NCI-H2227 (cell line): ENCODE results near the gene EPHA10.
"Not testable (repeated sequence)": the region's sequence is repeated elsewhere in the genome, so short reads cannot be mapped to it uniquely, and the experiment has no call there.

Source experiments
- DNase-seq: peaks from one replicate; lab custom pipeline; 2025; ENCODE audit not compliant: unreplicated experiment; lab: John Stamatoyannopoulos, UW

Gene EPHA10

DNA sequence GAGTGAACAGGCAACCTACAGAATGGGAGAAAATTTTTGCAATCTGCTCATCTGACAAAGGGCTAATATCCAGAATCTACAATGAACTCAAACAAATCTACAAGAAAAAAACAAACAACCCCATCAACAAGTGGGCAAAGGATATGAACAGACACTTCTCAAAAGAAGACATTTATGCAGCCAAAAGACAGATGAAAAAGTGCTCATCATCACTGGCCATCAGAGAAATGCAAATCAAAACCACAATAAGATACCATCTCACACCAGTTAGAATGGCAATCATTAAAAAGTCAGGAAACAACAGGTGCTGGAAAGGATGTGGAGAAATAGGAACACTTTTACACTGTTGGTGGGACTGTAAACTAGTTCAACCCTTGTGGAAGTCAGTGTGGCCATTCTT, 6.5 kb upstream of the EPHA10 start:
- not testable (repeated sequence) for DNase-seq

DNA sequence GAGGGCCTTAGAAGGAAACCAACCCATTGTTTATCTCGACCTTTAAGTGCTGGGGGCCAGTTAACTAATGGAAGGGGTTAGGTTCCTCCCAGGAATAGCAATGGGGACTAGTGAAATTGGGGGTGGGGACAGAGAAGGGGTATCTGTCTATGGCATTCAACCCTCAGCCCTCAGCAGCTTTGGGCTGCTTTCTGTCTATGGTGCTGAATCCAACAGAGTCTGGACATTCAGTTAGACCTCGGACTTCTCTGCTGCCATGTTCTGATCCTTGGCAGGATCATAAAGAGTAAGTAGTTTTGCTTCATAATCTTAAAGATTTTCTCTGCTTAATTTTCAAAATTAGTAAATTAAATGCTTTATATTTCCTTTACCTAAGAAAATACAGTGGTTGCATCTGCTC, 2.6 kb upstream of the EPHA10 start:
- no peak for DNase-seq

DNA sequence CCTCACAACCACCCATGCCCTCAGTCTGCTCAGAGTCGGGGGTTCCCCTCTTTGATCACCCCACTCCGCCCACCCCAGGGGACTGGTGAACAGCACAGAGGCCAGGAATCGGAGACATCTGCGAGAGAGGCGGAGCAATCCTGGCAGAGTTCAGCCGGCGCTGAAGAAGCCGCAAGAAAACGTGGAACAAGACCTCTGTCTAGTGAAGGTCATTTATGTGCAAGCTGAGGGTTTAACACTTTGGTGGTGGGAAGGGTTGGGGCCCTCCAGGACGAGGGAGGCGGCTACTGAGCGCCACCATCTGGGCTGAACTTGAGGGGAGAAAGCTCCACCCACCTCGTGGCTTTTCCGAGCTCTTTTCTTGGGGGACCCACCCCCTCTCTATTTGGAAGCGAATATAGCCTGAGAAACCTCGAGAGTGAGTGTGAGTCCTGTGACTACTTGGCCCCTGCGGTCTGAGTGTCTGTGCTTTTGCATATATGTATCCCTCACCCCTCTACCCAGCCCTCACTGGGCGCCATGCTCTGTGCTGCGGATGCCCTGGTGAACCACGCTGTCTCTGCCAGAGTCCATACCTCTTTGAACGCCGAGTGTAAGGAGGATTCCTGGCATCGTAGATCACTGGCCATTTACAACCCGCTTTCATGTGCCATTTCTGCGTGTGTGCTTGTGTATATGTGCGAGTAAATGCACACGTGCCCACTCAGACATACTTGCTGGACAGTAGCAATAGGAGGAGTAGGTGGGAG, 1.2 kb upstream of the EPHA10 start:
- DNase-seq, result peak; percentile 49

DNA sequence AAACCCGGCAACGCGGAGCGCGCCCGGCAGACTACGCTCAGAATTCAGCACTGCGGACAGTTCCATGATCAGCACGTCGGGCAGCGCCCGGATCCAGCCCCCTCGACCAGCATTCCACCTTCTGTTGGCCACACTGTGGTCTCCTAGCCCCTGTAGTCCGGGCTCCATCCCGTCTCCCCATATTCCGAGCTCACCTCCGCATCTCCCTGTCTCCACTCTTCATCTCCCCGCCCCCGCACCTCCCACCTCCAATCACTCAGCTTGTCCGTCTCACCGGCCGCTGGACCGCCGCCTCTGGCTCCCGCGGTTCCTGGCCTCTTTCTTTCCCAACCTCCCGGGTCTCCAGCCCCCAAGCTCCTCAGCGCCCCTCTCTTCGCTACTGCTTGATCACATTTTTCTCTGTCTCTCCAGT, 500 bp downstream of the EPHA10 start:
- DNase-seq, result peak; percentile 41

DNA sequence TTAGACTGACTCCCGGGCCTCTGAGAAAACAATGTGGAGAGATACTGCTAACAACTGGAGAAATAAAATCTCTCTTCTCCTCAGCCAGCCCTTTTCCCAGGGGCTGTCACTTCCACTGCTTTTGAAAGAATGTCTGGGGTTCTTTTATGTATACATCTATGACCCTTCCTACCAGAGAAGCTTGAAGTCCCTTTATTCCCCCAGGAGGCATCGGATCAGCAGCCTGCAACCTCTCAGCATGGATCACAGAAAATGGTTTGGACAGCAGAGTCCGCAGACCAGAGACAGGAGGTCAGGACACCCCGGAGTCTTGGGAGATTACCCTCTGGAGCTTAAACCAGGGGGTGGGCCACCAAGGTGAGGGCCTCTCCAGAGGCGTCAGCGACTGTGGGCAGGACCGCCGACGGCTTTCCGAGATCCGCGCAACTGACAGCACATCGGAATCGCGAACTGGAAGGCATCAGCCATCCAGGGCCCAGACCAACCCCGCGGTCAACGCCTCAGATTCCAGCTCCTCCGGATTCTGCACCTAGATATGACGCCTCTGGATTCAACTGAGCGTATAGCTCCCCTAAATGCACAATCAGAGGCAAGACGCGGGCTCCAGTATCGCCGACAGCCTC, 1.0 kb downstream of the EPHA10 start:
- peak; percentile 41 for DNase-seq

DNA sequence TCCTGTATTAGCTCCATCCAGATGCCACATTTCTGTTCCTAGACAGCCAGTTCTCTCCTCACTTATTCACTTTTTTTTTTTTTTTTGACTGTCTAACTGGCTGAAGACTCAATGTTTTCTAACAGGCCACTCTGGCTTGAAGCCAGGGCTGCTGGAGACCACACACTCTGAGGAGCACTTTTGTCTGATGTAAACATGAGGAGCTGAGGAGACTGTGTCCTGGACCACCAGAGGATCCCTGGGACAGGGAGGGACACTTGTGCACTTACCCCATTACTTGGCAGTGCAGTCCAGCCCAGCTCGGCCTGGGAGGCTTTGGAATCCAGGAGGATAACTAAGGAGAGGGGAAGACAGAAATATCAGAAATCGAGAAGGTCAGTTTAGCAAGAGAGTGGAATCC, 2.4 kb downstream of the EPHA10 start:
- DNase-seq, result no peak

DNA sequence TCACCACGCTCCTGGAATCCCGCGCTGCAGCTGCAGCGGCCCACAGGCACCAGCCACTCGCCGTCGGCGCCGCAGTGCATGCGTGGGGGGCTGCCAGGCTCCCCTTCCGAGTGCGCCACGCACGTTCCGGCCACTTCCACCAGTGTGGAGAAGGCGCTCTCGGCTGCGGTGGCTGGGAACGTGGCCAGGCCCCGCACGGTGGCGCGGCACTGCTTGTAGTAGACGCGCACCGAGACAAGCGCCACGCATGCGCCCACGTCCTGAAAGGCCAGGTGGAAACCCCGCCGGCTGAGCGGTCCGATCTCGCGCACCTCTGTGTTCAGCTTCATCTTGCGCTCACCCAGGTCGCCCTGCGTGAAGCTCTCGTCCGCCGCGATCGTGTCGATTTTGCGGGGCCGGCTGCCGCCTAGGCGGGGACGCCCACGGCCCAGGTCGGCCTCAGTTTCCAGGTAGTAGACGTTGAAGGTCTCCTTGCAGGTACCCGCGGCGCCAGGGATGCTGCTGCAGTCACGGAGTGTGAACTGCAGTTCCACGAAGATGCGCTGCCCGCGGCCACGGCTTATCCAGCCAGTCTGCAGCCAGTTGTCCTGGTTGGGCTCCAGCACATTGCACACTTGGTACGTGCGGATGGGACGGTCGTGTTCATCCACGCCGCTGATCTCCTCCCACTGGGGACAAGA, 3.4 kb downstream of the EPHA10 start:
- peak; percentile 22 for DNase-seq

DNA sequence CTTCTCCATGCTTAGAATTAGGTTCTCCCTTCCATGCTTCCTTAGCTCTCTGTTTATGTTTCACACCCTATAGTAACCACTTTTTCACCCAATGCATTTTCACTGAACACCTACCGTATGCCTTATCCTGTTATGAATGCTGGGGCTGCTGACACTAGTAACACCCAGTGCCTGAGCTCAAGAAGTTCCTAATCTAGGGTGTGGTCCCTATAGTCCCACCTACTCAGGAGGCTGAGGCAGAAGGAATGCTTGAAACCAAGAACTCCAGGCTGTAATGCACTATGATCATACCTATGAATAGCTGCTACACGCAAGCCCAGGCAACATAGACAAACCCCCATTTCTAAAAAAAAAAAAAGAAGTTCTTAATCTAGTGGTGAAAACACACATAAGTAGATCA, 5.5 kb downstream of the EPHA10 start:
- no peak for DNase-seq

DNA sequence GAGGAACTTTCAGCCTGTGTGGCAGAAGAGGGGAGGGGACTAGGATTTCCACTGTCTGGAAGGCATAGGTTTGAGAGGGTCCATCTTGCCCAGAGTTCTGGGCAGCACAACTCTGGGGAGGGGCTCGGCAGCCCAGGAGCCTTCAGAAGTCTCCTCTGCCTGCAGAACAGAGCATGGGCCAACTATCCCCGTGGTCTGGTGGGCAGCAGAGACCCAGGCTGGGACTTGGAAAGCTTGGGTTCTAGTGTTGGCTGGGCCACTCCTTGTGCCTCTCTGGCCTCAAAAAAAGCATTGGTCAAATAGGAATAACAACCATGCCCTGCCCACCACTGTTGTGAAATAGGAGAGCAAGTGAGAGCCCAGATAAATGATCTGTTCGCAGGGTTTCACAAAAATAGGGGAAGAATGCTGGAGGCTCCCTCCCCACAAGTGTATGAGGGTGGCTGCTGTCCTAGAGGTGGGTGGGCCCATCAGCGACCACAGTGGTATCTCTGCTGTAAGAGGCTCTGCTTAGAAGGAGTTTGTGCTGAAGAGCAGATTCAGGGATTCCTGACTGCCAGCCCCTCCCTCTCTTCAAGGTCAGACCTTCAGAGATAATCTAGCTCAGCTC, 8.9 kb downstream of the EPHA10 start:
- no peak for DNase-seq

DNA sequence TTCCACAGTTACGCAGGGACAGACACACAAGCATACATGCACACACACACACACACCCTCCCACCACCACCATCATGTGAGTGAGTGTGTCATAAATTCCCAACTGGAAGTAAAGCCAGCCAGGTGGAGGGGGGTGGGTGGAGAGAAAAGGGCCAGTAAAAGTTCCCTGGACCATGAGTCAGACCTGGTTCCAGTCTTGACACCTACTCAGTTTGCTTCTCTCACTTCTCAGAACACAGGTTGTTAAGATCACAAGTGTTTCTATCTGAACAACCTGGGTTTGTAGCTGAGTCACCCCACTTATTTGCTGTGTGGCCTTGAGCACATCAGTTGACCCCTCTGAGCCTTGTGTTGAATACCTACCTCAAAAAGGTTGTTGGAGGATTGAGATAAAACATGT, 9.6 kb downstream of the EPHA10 start:
- no peak for DNase-seq

DNA sequence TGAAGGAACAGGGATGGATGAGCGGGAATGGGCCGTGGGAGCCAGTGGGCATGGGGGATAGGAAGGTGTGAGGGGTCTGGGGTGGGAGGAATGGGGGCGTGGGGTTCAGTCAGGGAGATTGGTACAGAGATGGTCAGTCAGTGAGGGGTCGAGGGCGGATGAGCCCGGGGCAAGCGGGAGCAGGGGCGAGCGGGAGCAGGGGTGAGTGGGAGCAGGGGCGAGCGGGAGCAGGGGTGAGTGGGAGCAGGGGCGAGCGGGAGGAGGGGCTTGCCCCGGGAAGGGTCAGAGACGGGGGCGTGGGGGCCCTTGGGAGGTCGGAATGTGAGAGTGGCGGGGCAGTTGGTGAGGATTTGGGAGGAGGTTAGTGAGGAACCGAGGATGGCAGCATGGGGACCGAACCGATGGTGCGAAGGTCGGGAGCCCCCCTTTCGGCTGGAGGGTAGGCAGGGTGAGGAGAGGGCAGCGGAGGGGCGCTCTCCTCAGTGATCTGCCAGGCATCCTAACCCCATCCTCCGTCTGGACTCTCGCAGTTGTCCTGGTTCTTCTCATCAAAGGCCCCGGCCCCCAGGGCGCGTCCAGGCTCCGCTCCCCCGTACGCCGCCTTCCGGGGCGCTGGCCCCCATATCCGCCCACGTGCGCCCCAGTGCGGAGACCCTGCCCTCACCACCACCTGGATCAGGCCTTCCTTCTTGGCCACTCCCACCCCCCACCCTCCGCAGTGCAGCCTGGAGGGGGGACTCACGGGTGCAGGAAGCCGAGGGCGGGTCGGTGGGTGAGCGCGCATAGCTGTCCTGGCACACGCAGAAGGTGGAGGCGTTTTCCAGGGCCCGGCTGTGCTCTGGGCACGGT, 11.2 kb downstream of the EPHA10 start:
- DNase-seq, result no peak

DNA sequence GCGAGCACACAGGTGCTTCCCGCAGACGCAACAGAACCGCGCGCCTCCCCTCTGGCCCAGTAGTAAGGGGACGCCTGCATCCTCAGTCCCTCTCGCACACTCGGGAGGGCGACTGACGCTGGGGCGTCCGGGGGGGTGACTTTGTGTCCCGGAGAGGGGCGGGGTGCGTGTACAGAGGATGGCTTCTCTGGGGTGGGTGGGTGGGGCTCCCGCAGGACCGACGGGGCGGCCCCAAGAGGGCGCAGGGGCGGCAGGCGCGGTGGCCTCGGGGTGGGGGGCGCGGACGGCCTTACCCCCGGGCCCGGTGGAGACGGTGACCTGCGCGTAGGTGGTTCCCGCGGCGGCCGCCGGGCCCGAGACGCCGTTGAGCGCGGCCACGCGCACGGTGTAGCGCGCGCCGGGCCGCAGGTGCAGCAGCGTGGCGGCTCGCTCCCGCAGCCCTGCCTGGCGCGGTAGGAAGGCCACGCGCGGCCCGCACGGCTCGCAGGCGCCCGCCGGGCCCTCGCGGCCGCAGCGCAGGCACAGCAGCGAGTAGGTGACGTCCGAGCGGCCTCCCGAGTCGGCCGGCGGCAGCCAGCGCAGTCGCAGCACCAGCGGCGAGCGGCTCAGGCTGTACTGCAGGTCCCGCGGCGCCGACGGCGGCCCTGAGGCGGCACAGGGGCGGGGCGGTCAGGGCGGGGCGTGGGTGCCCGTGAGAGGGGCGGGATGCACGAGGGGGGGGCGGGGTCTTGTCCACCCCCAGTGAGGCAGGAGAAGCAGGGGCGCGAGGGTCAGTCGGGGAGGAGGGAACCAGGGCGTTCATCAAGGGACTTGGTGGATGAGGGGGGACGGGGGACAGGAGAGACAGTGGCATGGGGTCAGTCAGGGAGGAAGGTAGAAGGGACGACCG, 12.1 kb downstream of the EPHA10 start:
- peak; percentile 81 for DNase-seq

DNA sequence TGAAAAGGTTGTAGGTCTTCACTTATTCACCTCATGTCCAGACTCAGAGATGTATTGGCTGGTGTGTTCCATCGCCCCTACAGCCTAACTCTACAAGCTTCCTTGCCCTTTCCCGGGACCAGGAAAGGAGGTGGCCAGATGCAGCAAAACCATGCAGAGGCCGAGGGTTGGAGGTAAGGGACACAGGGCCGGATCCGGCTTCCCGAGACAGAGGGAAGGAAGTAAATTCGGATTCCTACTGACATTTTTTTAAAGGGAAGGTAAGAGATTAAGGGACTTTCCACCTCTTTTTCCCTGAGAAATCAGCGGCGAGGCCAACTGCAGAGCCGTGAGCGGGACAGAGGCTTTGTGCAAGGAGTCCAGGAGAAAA, 12.7 kb downstream of the EPHA10 start:
- DNase-seq, result peak; percentile 47

DNA sequence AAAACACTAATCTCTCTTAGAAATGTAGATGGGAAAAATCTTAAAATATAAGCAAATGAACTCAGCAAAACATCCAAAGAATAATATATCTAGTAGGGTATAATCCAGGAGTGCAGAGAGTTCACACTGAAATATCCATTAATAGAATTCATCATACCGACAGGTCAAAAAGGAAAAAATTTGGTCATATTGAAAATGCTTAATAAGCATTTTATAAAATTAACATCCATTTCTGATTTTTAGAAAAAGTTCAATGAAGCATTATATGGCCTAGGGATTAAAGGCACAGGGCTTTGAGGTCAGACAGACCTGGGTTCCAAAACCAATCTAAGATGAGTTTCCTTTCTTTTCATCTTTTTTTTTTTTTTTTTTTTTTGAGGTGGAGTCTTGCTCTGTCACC, 16.4 kb downstream of the EPHA10 start:
- DNase-seq, result no peak

DNA sequence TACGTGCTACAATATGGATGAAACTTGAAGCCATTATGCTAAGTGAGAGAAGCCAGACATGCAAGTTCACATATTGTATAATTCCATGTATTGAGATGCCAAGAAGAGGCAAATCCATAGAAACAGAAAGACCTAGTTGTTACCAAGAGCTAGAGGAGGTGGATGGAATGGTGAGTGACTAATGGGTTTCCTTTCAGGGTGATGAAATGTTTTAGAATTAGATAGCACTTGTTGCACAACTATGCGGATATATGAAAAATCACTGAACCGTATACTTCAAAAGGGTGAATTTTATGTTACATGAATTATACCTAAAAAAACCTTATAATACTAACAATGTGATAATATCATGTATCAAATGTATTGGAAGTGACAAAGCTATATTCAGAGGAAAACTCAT, 18.1 kb downstream of the EPHA10 start:
- no peak for DNase-seq

DNA sequence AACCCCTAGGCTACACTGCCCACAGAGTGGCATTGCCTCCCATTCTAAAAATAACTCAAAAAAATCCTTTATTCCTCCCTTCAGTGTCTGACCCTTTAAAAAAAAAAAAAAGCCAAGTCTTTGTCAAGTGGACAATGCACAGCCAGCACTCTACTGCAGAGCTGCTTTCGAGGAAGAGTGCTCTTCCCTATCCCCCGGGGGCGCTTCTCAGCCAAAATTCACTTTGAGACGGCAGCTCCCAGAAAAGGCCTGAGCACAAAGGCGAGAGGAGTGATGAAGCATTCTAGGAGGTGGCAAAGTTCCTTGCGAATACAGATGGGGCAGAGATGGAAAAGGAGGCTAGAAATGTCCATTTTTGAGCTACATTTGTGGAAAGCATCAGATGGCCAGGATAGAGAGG, 23.3 kb downstream of the EPHA10 start:
- DNase-seq, result no peak

DNA sequence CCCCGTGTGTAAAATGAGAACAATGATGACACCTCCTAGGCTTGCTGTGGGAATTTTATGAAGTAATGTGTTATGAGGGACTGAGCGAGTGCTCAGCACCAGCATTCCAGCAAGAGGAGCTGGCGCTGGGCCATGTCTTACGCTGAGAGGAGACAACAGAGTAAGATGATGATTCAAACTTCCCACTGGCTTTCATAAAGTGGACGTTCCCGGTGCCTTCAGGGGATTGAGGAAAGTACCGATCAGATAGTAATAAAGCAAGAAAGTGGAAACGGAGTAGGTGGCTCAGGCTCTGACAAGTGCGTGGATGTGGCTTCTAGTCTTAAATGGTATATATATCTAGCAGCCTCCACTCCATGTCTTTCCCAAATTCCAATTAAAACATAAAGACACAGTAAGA, 23.8 kb downstream of the EPHA10 start:
- no peak for DNase-seq

DNA sequence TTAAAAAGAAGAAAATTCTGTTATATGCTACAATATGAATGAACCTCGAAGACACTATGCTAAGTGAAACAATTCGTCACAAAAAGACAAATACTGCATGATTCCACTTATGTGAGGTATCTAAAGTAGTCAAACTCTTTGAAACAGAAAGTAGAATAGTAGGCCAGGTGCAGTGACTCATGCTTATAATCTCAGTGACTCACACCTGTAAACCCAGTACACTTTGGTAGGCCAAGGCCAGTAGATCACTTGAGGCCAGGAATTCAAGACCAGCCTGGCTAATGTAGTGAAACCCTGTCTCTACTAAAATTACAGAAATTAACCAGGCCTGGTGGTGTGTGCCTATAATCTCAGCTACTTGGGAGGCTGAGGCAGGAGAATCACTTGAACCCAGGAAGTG, 25.7 kb downstream of the EPHA10 start:
- no peak for DNase-seq

DNA sequence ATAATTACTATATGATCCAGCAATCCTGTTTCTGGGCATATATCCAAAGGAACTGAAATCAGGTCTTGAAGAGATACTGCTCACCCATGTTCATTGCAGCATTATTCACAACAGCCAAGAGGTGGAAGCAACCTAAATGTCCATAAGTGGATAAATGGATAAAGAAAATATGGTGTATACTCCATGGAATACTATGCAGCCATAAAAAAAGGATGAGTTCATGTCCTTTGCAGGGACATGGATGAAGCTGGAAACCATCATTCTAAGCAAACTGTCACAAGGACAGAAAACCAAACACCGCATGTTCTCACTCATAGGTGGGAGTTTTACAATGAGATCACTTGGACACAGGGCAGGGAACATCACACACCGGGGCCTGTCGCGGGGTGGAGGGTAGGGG, 26.3 kb downstream of the EPHA10 start:
- DNase-seq, result not testable (repeated sequence)

DNA sequence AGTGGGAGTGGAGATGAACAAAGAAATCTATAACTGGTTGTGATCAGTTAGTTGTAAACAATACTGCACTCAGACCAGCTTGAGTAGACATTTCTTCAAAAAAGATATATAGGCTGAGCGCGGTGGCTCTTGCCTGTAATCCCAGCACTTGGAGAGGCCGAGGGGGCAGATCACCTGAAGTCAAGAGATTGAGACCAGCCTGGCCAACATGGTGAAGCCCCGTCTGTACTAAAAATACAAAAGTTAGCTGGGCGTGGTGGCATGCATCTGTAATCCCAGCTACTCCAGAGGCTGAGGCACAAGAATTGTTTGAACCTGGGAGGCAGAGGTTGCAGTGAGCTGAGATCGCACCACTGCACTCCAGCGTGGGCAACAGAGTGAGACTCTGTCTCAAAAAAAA, 26.9 kb downstream of the EPHA10 start:
- DNase-seq, result not testable (repeated sequence)
